HCT116 (cell line): ENCODE data around the gene GLI3.

Experiments used
- ATF3 ChIP-seq: IDR thresholded peaks from 2 replicates; pipeline ENCODE4 v1.6.1; 2012
- ELF1 ChIP-seq: IDR thresholded peaks from 2 replicates; pipeline ENCODE4 v1.6.1; 2012; ENCODE audit warnings: low read depth, borderline replicate concordance
- EZH2 ChIP-seq: fragments of 200-600 bp; sonication (generic); IDR thresholded peaks from 2 replicates; pipeline ENCODE4 v1.6.1; 2017; ENCODE audit warnings: antibody characterized with exemption, mixed run types
- FOSL1 ChIP-seq: IDR thresholded peaks from 2 replicates; pipeline ENCODE4 v1.6.1; 2012; ENCODE audit warnings: low read depth
- JUND ChIP-seq: IDR thresholded peaks from 2 replicates; pipeline ENCODE4 v1.6.1; 2012
- POLR2A ChIP-seq: IDR thresholded peaks from 2 replicates; pipeline ENCODE4 v1.7.0; 2011; ENCODE audit warnings: borderline replicate concordance; ENCODE audit not compliant: insufficient read depth, insufficient read length; ENCODE audit errors: extremely low read depth
- POLR2AphosphoS5 ChIP-seq: IDR thresholded peaks from 2 replicates; pipeline ENCODE4 v1.6.1; 2011; ENCODE audit warnings: mild to moderate bottlenecking, low read depth, low read length, moderate library complexity
- RAD21 ChIP-seq: IDR thresholded peaks from 2 replicates; pipeline ENCODE4 v1.6.1; 2012; ENCODE audit warnings: low read depth, mild to moderate bottlenecking
- SRF ChIP-seq: IDR thresholded peaks from 2 replicates; pipeline ENCODE4 v1.6.1; 2012; ENCODE audit warnings: low read depth
- TCF7L2 ChIP-seq: IDR thresholded peaks from 2 replicates; pipeline ENCODE4 v1.7.0; 2011; ENCODE audit warnings: borderline replicate concordance, inconsistent platforms; ENCODE audit not compliant: insufficient read depth, insufficient read length; ENCODE audit errors: extremely low read depth
- YY1 ChIP-seq: IDR thresholded peaks from 2 replicates; pipeline ENCODE4 v1.6.1; 2011; ENCODE audit warnings: low read length, low read depth, moderate library complexity, mild to moderate bottlenecking; ENCODE audit not compliant: insufficient replicate concordance; ENCODE audit errors: extremely low read depth
- ZBTB33 ChIP-seq: IDR thresholded peaks from 2 replicates; pipeline ENCODE4 v1.6.1; 2011; ENCODE audit warnings: mild to moderate bottlenecking, low read length, moderate library complexity; ENCODE audit not compliant: insufficient replicate concordance; ENCODE audit errors: extremely low read depth
- ZNF274 ChIP-seq: fragments of 200-500 bp; sonication (Bioruptor generic); IDR thresholded peaks from 2 replicates; pipeline ENCODE4 v1.6.1; 2014; ENCODE audit warnings: mild to moderate bottlenecking, low read depth, low read length, inconsistent platforms
- TF ChIP-seq, protein P1 (sequence below), 3 experiments: fragments of 200-600 bp in 1 of 3; sonication (generic) in 1 of 3; IDR thresholded peaks in 2 of 3; conservative IDR thresholded peaks in 1 of 3; 2 replicates each; pipeline ENCODE4 v1.5.1; 2012 to 2017; ENCODE audit warnings: low read depth in 2 of 3, low read length in 2 of 3, antibody characterized with exemption in 1 of 3, borderline replicate concordance in 1 of 3, control low read depth in 1 of 3, mild to moderate bottlenecking in 1 of 3, mixed read lengths in 1 of 3, mixed run types in 1 of 3, moderate library complexity in 1 of 3; ENCODE audit not compliant: insufficient read depth in 1 of 3

DNA sequence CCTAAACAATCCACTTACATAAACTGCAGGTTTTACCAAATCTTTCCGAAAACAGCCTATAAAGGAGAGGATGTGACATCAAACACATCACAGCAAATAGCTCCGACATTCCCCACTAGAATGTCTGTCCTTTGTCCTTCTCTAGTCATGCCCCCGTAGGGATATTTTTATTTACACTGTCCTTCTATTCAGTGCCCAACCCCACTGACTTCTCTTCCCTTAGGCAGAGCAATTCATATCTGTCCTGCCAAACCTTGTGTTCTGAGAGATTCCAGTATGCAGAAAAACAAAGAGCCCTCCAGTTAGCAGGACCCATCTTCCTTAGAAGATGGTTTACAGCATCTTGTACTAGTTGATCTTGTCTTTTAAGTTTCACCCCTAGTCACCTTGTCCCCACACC is 5.4 kb upstream of the GLI3 start:
- TF ChIP-seq, protein P1, sequence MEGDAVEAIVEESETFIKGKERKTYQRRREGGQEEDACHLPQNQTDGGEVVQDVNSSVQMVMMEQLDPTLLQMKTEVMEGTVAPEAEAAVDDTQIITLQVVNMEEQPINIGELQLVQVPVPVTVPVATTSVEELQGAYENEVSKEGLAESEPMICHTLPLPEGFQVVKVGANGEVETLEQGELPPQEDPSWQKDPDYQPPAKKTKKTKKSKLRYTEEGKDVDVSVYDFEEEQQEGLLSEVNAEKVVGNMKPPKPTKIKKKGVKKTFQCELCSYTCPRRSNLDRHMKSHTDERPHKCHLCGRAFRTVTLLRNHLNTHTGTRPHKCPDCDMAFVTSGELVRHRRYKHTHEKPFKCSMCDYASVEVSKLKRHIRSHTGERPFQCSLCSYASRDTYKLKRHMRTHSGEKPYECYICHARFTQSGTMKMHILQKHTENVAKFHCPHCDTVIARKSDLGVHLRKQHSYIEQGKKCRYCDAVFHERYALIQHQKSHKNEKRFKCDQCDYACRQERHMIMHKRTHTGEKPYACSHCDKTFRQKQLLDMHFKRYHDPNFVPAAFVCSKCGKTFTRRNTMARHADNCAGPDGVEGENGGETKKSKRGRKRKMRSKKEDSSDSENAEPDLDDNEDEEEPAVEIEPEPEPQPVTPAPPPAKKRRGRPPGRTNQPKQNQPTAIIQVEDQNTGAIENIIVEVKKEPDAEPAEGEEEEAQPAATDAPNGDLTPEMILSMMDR (IDR thresholded peaks at IDR 0.05 in 2 of 3, conservative IDR thresholded peaks at IDR 0.05 in 1 of 3; ENCODE audit: borderline replicate concordance in 1 of 3, insufficient read depth in 1 of 3, low read depth in 2 of 3, low read length in 2 of 3): no peak
- TF ChIP-seq ZNF274 (no peak), RAD21 (no peak), ELF1 (no peak), FOSL1 (no peak), EZH2 (no peak), POLR2A (no peak), TCF7L2 (no peak), ATF3 (no peak), POLR2AphosphoS5 (no peak), SRF (no peak), ZBTB33 (no peak), JUND (no peak), YY1 (no peak)
